ENCODE data around the gene AKAP1. TPM values are rescaled to one million over a fixed set of nuclear protein-coding genes. Genes with fewer than 3 reads are reported as not detected.

AKAP1 gene
- total and polyA plus RNA-seq, 2 of the 8 experiments (the other 6 are each of a cell fraction or from before 2014, with no cell fraction given), result 120 to 156 TPM

DNA sequence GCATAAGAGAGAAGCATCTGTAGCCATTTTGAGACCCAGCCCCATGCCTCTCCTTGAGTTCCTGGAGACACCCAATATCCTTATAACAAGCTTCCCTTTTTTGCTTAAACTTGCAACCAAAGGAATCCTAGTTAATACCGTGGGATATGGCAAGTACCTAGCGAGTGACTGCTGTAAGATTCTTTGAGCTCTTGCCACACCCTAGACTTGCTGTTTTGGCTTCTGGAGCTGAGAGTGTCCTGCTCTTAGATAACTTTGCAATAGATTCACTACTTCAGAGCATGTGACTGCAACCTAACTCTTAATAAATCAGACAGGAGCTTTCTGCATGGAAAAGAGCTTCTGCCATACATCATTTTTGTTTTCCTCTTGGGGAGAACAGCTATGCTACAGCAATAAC, 58.3 kb downstream of the AKAP1 start:
- H3K23ac ChIP-seq (ENCODE audit: insufficient read length), result no peak overlapping the region
- no peak for TF ChIP-seq ASH2L (IDR thresholded peaks at IDR 0.05; ENCODE audit: low read length)
- TF ChIP-seq NANOG (IDR thresholded peaks at IDR 0.05; ENCODE audit: insufficient read depth, low read depth, low read length, poor library complexity, severe bottlenecking), result no peak
- no peak for TF ChIP-seq POU5F1 (IDR thresholded peaks at IDR 0.05; ENCODE audit: low read depth, low read length)
- TF ChIP-seq SP2 (IDR thresholded peaks at IDR 0.05; ENCODE audit: low read length), result no peak
- TF ChIP-seq CTBP2 (IDR thresholded peaks at IDR 0.05; ENCODE audit: borderline replicate concordance, insufficient read depth, insufficient read length, low read length), result no peak
- no peak for TF ChIP-seq PHF8 (conservative IDR thresholded peaks at IDR 0.05; ENCODE audit: low read depth, low read length)
- TF ChIP-seq MAFK (IDR thresholded peaks at IDR 0.05; ENCODE audit: low read depth, low read length), result no peak
- no peak for TF ChIP-seq EGR1 (IDR thresholded peaks at IDR 0.05; ENCODE audit: borderline replicate concordance, low read depth, low read length)
- no peak for TF ChIP-seq SP4 (IDR thresholded peaks at IDR 0.05; ENCODE audit: low read length)
- TF ChIP-seq YY1 (IDR thresholded peaks at IDR 0.05; ENCODE audit: low read depth, low read length), result no peak
- TF ChIP-seq RBBP5 (IDR thresholded peaks at IDR 0.05; ENCODE audit: borderline replicate concordance, low read depth, low read length), result no peak
- no peak overlapping the region for H3K27ac ChIP-seq (ENCODE audit: low read depth, low read length)
- H3K4ac ChIP-seq (replicated peaks; ENCODE audit: insufficient read length, low read depth, low read length), result no peak overlapping the region
- H3K18ac ChIP-seq (ENCODE audit: extremely low read depth, low read length), result no peak overlapping the region
- no peak overlapping the region for H4K8ac ChIP-seq (ENCODE audit: extremely low read depth, insufficient read depth, low read length)
- ChIA-PET POLR2A (ENCODE audit: partially characterized antibody) (no interaction called here), CTCF (ENCODE audit: partially characterized antibody) (interaction anchor here (0.5 to 1.4 kb wide), 10 partner anchors 10 to 604 kb away, joined by 3 to 6 read pairs (median 3); no protein-coding TSS in a partner anchor)
- no peaks in the 10 kb centered on the region for H3K23me2 ChIP-seq (ENCODE audit: low read depth, low read length)
- no peaks in the 10 kb centered on the region for H3K27me3 ChIP-seq (replicated peaks in 1 of 4; ENCODE audit: control insufficient read depth in 3 of 4, extremely low read depth in 1 of 4, insufficient read depth in 3 of 4, low read length in 3 of 4)
- no peak overlapping the region for H3K9ac ChIP-seq (replicated peaks in 1 of 4; ENCODE audit: extremely low read depth in 1 of 4, low read depth in 3 of 4, low read length in 3 of 4)
- FAIRE-seq (no peak), DNase-seq (ENCODE audit: low read depth in 1 of 2, low spot score in 2 of 2) (no peak)
- H3K4me1 ChIP-seq (replicated peaks in 1 of 4; ENCODE audit: control insufficient read depth in 3 of 4, insufficient read depth in 4 of 4, low read length in 3 of 4), result peaks cover 0 to 11% (median 5%) of the 10 kb centered on the region in 4 experiments; a peak in 3 of 7 replicates
- no peak overlapping the region for H2BK12ac ChIP-seq (ENCODE audit: low read depth, low read length)
- H3K9me3 ChIP-seq (ENCODE audit: insufficient read depth in 2 of 2, low read depth in 1 of 2, low read length in 1 of 2), result no peaks in the 10 kb centered on the region
- H4K91ac ChIP-seq (replicated peaks; ENCODE audit: insufficient read length, low read length), result no peak overlapping the region
- H2AK5ac ChIP-seq (ENCODE audit: low read depth, low read length), result no peak overlapping the region
- no peak overlapping the region for H3K14ac ChIP-seq (ENCODE audit: insufficient read length)
- WGBS, 2 experiments (ENCODE audit: extremely low coverage in 1 of 2, insufficient coverage in 1 of 2, insufficient read length in 1 of 2, insufficient replicate concordance in 2 of 2, low coverage in 1 of 2, low lambda C conversion rate in 2 of 2, missing lambda C conversion rate in 1 of 2), result 88% methylated on average over 2 of the region's 2 CpGs; no CpG with 5 or more reads in 1 of the 2 experiments
- no peak overlapping the region for H2BK5ac ChIP-seq (ENCODE audit: low read depth, low read length)
- H3K79me1 ChIP-seq (ENCODE audit: low read depth, low read length), result no peaks in the 10 kb centered on the region
- no peak overlapping the region for H2BK20ac ChIP-seq (ENCODE audit: low read length)
- no peak overlapping the region for H3K4me2 ChIP-seq (ENCODE audit: insufficient read depth in 1 of 2, low read depth in 2 of 2, low read length in 2 of 2)
- H2BK15ac ChIP-seq (ENCODE audit: low read length), result no peak overlapping the region
- H3K56ac ChIP-seq (replicated peaks; ENCODE audit: insufficient read length, low read depth, low read length), result no peak overlapping the region
- no peak overlapping the region for H4K5ac ChIP-seq (ENCODE audit: insufficient read length, low read depth, low read length)
- no peak overlapping the region for H3K4me3 ChIP-seq (ENCODE audit: extremely low read depth in 1 of 4, insufficient read depth in 2 of 4, low read depth in 3 of 4, low read length in 4 of 4)
- no peaks in the 10 kb centered on the region for H3K79me2 ChIP-seq (ENCODE audit: control insufficient read depth in 1 of 2, insufficient read depth in 2 of 2, low read length in 2 of 2)
- H2AFZ ChIP-seq (ENCODE audit: low read length), result no peak overlapping the region
- no peaks in the 10 kb centered on the region for H4K20me1 ChIP-seq (replicated peaks in 1 of 2; ENCODE audit: control insufficient read depth in 1 of 2, insufficient read depth in 2 of 2, low read length in 2 of 2)
- no peak overlapping the region for H2BK120ac ChIP-seq (replicated peaks; ENCODE audit: low read depth, low read length)
- H3K36me3 ChIP-seq (ENCODE audit: control insufficient read depth in 2 of 4, insufficient read depth in 4 of 4, low read length in 3 of 4), result no peaks in the 10 kb centered on the region

All from H1 (cell line).